H1 (cell line): Measurements from ENCODE around the gene PURA. TPM values are rescaled to one million over a fixed set of nuclear protein-coding genes. Genes with fewer than 3 reads are reported as not detected.

Source experiments
- CTCF ChIA-PET: fragments of 300-600 bp; sonication (Branson Sonifier 250); formaldehyde crosslinking; loops from one replicate; lab custom pipeline; 2021; ENCODE audit not compliant: partially characterized antibody; lab: Charles Lee
- POLR2A ChIA-PET: fragments of 300-600 bp; sonication (Branson Sonifier 250); formaldehyde crosslinking; loops from one replicate; lab custom pipeline; 2021; ENCODE audit warnings: inconsistent platforms; ENCODE audit not compliant: partially characterized antibody; lab: Charles Lee
- DNase-seq, 2 experiments: peaks; one replicate each; pipeline versions ENCODE4 v3.0.0 to v3.0.0-alpha.2; 2010 to 2022; ENCODE audit warnings: low spot score in 2 of 2, low read depth in 1 of 2, mixed read lengths in 1 of 2
- FAIRE-seq: peaks from 2 replicates; lab custom pipeline; 2011; peaks lifted over from hg19 to GRCh38; lab: Jason Lieb, UNC
- H2AFZ ChIP-seq: 2 replicates; pipeline ENCODE4 v1.8.1; 2012; ENCODE audit warnings: low read length, inconsistent platforms
- H2AK5ac ChIP-seq: 2 replicates; pipeline ENCODE4 v1.6.1; 2013; ENCODE audit warnings: low read depth, low read length
- H2BK120ac ChIP-seq: replicated peaks from 2 replicates; pipeline ENCODE3; 2013; ENCODE audit warnings: low read depth, low read length, inconsistent platforms
- H2BK12ac ChIP-seq: 2 replicates; pipeline ENCODE4 v1.6.1; 2013; ENCODE audit warnings: low read depth, low read length
- H2BK15ac ChIP-seq: 2 replicates; pipeline ENCODE4 v1.6.1; 2013; ENCODE audit warnings: low read length
- H2BK20ac ChIP-seq: 2 replicates; pipeline ENCODE4 v1.6.1; 2013; ENCODE audit warnings: low read length
- H2BK5ac ChIP-seq: 2 replicates; pipeline ENCODE4 v1.6.1; 2013; ENCODE audit warnings: low read depth, low read length
- H3K14ac ChIP-seq: 2 replicates; pipeline ENCODE4 v1.6.1; 2013; ENCODE audit warnings: inconsistent platforms; ENCODE audit not compliant: insufficient read length
- H3K18ac ChIP-seq: 2 replicates; pipeline ENCODE4 v1.6.1; 2013; ENCODE audit warnings: low read length; ENCODE audit errors: extremely low read depth
- H3K23ac ChIP-seq: 2 replicates; pipeline ENCODE4 v1.6.1; 2013; ENCODE audit warnings: inconsistent platforms; ENCODE audit not compliant: insufficient read length
- H3K23me2 ChIP-seq: 2 replicates; pipeline ENCODE4 v1.6.1; 2013; ENCODE audit warnings: low read depth, low read length
- H3K27ac ChIP-seq: 2 replicates; pipeline ENCODE4 v1.6.1; 2011; ENCODE audit warnings: low read depth, low read length, inconsistent platforms
- H3K27me3 ChIP-seq, 4 experiments: replicated peaks in 1 of 4; 1 replicate in 1 of 4; 2 replicates in 3 of 4; pipeline versions ENCODE4 v1.6.1 to v1.8.1; 2011 to 2013; ENCODE audit warnings: low read length in 3 of 4, mild to moderate bottlenecking in 3 of 4, inconsistent platforms in 2 of 4, mixed read lengths in 2 of 4, moderate library complexity in 1 of 4; ENCODE audit not compliant: control insufficient read depth in 3 of 4, insufficient read depth in 3 of 4; ENCODE audit errors: extremely low read depth in 1 of 4
- H3K36me3 ChIP-seq, 4 experiments: 2 replicates each; pipeline versions ENCODE4 v1.6.1 to v1.8.1; 2011 to 2013; ENCODE audit warnings: mild to moderate bottlenecking in 4 of 4, low read length in 3 of 4, moderate library complexity in 2 of 4, control low read depth in 1 of 4, inconsistent platforms in 1 of 4; ENCODE audit not compliant: insufficient read depth in 4 of 4, control insufficient read depth in 2 of 4
- H3K4ac ChIP-seq: replicated peaks from 2 replicates; pipeline ENCODE3; 2013; ENCODE audit warnings: low read length, low read depth, mixed read lengths, inconsistent platforms; ENCODE audit not compliant: insufficient read length
- H3K4me1 ChIP-seq, 4 experiments: replicated peaks in 1 of 4; 1 replicate in 1 of 4; 2 replicates in 3 of 4; pipeline versions ENCODE4 v1.6.1 to v1.8.1; 2011 to 2013; ENCODE audit warnings: low read length in 3 of 4, inconsistent platforms in 2 of 4, mixed read lengths in 1 of 4; ENCODE audit not compliant: insufficient read depth in 4 of 4, control insufficient read depth in 3 of 4
- H3K4me2 ChIP-seq, 2 experiments: 2 replicates each; pipeline versions ENCODE4 v1.6.1 to v1.8.1; 2011 to 2013; ENCODE audit warnings: low read depth in 2 of 2, low read length in 2 of 2, control low read depth in 1 of 2, inconsistent platforms in 1 of 2, mild to moderate bottlenecking in 1 of 2; ENCODE audit not compliant: insufficient read depth in 1 of 2
- H3K4me3 ChIP-seq, 4 experiments: fragments of 200-600, 300-600 bp in 1 of 4; sonication (generic), shearing (Covaris generic), sonication (Bioruptor Twin) in 1 of 4; 2 replicates each; pipeline versions ENCODE4 v1.5.1 to v1.8.1; 2011 to 2016; ENCODE audit warnings: low read length in 4 of 4, low read depth in 3 of 4, control low read depth in 2 of 4, inconsistent platforms in 2 of 4, mild to moderate bottlenecking in 2 of 4, mixed read lengths in 1 of 4, moderate library complexity in 1 of 4; ENCODE audit not compliant: insufficient read depth in 2 of 4; ENCODE audit errors: extremely low read depth in 1 of 4
- H3K56ac ChIP-seq: replicated peaks from 2 replicates; pipeline ENCODE3; 2013; ENCODE audit warnings: low read depth, mild to moderate bottlenecking, mixed read lengths, low read length, inconsistent platforms; ENCODE audit not compliant: insufficient read length
- H3K79me1 ChIP-seq: 2 replicates; pipeline ENCODE4 v1.6.1; 2013; ENCODE audit warnings: low read depth, low read length, control low read depth
- H3K79me2 ChIP-seq, 2 experiments: 2 replicates each; pipeline versions ENCODE4 v1.6.1 to v1.8.1; 2012 to 2013; ENCODE audit warnings: low read length in 2 of 2, mild to moderate bottlenecking in 2 of 2, inconsistent platforms in 1 of 2; ENCODE audit not compliant: insufficient read depth in 2 of 2, control insufficient read depth in 1 of 2
- H3K9ac ChIP-seq, 4 experiments: replicated peaks in 1 of 4; 1 replicate in 1 of 4; 2 replicates in 3 of 4; pipeline versions ENCODE4 v1.6.1 to v1.8.1; 2011 to 2013; ENCODE audit warnings: low read depth in 3 of 4, low read length in 3 of 4, control low read depth in 2 of 4, mild to moderate bottlenecking in 2 of 4, moderate library complexity in 2 of 4, inconsistent platforms in 1 of 4; ENCODE audit errors: extremely low read depth in 1 of 4
- H3K9me3 ChIP-seq, 2 experiments: 2 replicates each; pipeline versions ENCODE4 v1.6.1 to v1.8.1; 2012 to 2013; ENCODE audit warnings: mild to moderate bottlenecking in 2 of 2, moderate library complexity in 2 of 2, control low read depth in 1 of 2, inconsistent platforms in 1 of 2, low read depth in 1 of 2, low read length in 1 of 2, mixed read lengths in 1 of 2; ENCODE audit not compliant: insufficient read depth in 2 of 2
- H4K20me1 ChIP-seq, 2 experiments: replicated peaks in 1 of 2; 2 replicates each; pipeline versions ENCODE3 to v1.8.1; 2011 to 2013; ENCODE audit warnings: inconsistent platforms in 2 of 2, low read length in 2 of 2, mild to moderate bottlenecking in 1 of 2; ENCODE audit not compliant: insufficient read depth in 2 of 2, control insufficient read depth in 1 of 2
- H4K5ac ChIP-seq: 2 replicates; pipeline ENCODE4 v1.6.1; 2013; ENCODE audit warnings: low read length, low read depth, mixed read lengths, inconsistent platforms; ENCODE audit not compliant: insufficient read length
- H4K8ac ChIP-seq: 2 replicates; pipeline ENCODE4 v1.8.0; 2013; ENCODE audit warnings: mild to moderate bottlenecking, moderate library complexity, low read length, inconsistent platforms; ENCODE audit not compliant: insufficient read depth; ENCODE audit errors: extremely low read depth
- H4K91ac ChIP-seq: replicated peaks from 2 replicates; pipeline ENCODE3; 2013; ENCODE audit warnings: low read length, mixed read lengths, inconsistent platforms; ENCODE audit not compliant: insufficient read length
- GABPA ChIP-seq: IDR thresholded peaks from 2 replicates; pipeline ENCODE4 v1.6.1; 2011; ENCODE audit warnings: mild to moderate bottlenecking, low read length, moderate library complexity, borderline replicate concordance; ENCODE audit not compliant: insufficient read depth
- NANOG ChIP-seq: IDR thresholded peaks from 2 replicates; pipeline ENCODE4 v1.6.1; 2011; ENCODE audit warnings: low read length, low read depth, mild to moderate bottlenecking, inconsistent platforms; ENCODE audit not compliant: insufficient read depth, poor library complexity, severe bottlenecking
- WGBS, 2 experiments: shearing (Covaris generic) in 1 of 2; methylation state at CpG; one replicate each; pipeline versions ENCODE4 v1.1.6 to v1.1.7; 2013 to 2015; ENCODE audit warnings: low lambda C conversion rate in 2 of 2, mixed read lengths in 2 of 2, inconsistent platforms in 1 of 2, low coverage in 1 of 2, missing lambda C conversion rate in 1 of 2; ENCODE audit not compliant: insufficient replicate concordance in 2 of 2, insufficient coverage in 1 of 2, insufficient read length in 1 of 2; ENCODE audit errors: extremely low coverage in 1 of 2, missing lambda C conversion rate in 1 of 2; 5-methylcytosine and 5-hydroxymethylcytosine counted together
- polyA plus RNA-seq, 7 experiments: library from polyadenylated mRNA; depleted of rRNA in 3 of 7; stranded (reverse) in 5 of 7; unstranded in 2 of 7; fragments of >200 nt in 5 of 7; fragments of 200-250 nt in 2 of 7; gene quantifications; 1 replicate in 5 of 7; 2 replicates in 1 of 7; 4 replicates in 1 of 7; pipeline versions ENCODE4 v1.2.1 to v1.2.3, GENCODE V29; 2011 to 2013; ENCODE audit warnings: missing spikeins in 2 of 7, mixed read lengths in 2 of 7
- total RNA-seq: library from RNA; stranded (reverse); fragmentation: NEBNext Ultra II Directional; extraction: Animal tissue kit (Norgen Biotek cat#: 25700); gene quantifications from 2 replicates; pipeline ENCODE4 v1.2.1, GENCODE V29; 2021
- TF ChIP-seq, protein P1 (sequence below), 3 experiments: IDR thresholded peaks; 1 replicate in 2 of 3; 2 replicates in 1 of 3; pipeline versions ENCODE4 v1.5.1 to v1.6.1; 2011; ENCODE audit warnings: low read length in 3 of 3, mild to moderate bottlenecking in 3 of 3, inconsistent platforms in 2 of 3, low read depth in 1 of 3, moderate library complexity in 1 of 3; ENCODE audit not compliant: insufficient read depth in 1 of 3; ENCODE audit errors: control extremely low read depth in 1 of 3

Gene PURA
- total and polyA plus RNA-seq, 2 of the 8 experiments (the other 6 are each of a cell fraction or from before 2014, with no cell fraction given), result 0.98 to 2.1 TPM

GRCh38 chr5:140093179-140093578, 20.7 kb upstream of the PURA start:
- Histone ChIP-seq H3K27me3 (no peaks in the 10 kb centered on the region), H4K91ac (no peak overlapping the region), H4K8ac (no peak overlapping the region), H4K5ac (no peak overlapping the region), H3K79me2 (no peaks in the 10 kb centered on the region), H3K4ac (no peak overlapping the region), H2AK5ac (no peak overlapping the region), H2BK20ac (no peak overlapping the region), H3K79me1 (no peaks in the 10 kb centered on the region), H3K56ac (no peak overlapping the region), H3K36me3 (no peaks in the 10 kb centered on the region), H3K4me1 (no peaks in the 10 kb centered on the region), H3K23me2 (no peaks in the 10 kb centered on the region; the same call in 1 of the 2 replicates), H2AFZ (no peak overlapping the region), H3K9me3 (no peaks in the 10 kb centered on the region), H2BK12ac (no peak overlapping the region), H4K20me1 (no peaks in the 10 kb centered on the region), H3K27ac (no peak overlapping the region), H3K14ac (no peak overlapping the region), H2BK120ac (no peak overlapping the region), H3K4me3 (no peak overlapping the region), H3K23ac (no peak overlapping the region), H3K4me2 (no peak overlapping the region), H2BK15ac (no peak overlapping the region), H3K9ac (no peak overlapping the region), H2BK5ac (no peak overlapping the region), H3K18ac (no peak overlapping the region)
- CTCF ChIA-PET, result interaction anchor here (2.2 kb wide), 1 partner anchor 20 kb away, joined by 5 read pairs; no protein-coding TSS in a partner anchor
- FAIRE-seq, result no peak
- no peak for DNase-seq
- WGBS, 2 experiments, result 87% methylated on average over 1 of the region's 1 CpG; no CpG with 5 or more reads in 1 of the 2 experiments
- TF ChIP-seq NANOG (no peak), GABPA (no peak)
- TF ChIP-seq, protein P1, sequence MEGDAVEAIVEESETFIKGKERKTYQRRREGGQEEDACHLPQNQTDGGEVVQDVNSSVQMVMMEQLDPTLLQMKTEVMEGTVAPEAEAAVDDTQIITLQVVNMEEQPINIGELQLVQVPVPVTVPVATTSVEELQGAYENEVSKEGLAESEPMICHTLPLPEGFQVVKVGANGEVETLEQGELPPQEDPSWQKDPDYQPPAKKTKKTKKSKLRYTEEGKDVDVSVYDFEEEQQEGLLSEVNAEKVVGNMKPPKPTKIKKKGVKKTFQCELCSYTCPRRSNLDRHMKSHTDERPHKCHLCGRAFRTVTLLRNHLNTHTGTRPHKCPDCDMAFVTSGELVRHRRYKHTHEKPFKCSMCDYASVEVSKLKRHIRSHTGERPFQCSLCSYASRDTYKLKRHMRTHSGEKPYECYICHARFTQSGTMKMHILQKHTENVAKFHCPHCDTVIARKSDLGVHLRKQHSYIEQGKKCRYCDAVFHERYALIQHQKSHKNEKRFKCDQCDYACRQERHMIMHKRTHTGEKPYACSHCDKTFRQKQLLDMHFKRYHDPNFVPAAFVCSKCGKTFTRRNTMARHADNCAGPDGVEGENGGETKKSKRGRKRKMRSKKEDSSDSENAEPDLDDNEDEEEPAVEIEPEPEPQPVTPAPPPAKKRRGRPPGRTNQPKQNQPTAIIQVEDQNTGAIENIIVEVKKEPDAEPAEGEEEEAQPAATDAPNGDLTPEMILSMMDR (IDR thresholded peaks at IDR 0.05; ENCODE audit: control extremely low read depth in 1 of 3, insufficient read depth in 1 of 3, low read depth in 1 of 3, low read length in 3 of 3), result no peak
- POLR2A ChIA-PET, result no interaction called here
